OCI-M1 (cell line): ENCODE results near the gene FANCF.

Experiments
- DNase-seq: peaks from one replicate; lab custom pipeline; 2025; lab: John Stamatoyannopoulos, UW

The FANCF gene

DNA sequence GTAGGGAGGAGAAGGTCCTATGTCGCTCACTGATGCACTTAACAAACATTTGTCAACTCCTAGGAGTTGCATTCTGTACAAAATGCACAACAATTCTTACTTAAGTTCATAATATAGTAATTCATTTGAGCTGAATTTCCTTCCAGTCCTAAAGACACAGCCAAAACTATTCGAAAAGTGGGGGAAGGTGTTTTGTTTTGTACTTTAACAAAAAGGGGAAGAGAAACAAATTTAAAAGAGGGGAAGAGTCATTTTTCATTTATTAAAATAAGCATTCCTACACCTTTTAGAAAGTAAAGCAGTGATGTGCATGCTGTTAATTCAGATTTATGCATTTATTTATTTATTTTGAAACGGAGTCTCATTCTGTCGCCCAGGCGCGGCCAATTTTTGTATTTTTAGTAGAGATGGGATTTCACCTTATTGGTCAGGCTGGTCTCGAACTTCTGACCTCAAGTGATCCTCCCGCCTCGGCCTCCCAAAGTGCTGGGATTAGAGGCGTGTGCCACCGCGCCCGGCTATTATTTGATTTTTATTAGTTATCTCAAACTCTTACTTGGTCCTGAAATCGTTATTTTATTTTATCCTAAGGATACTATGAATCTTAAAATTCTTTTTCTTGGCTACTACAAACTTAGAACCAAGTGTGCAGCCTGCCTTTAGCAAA is 1.1 kb upstream of the FANCF start:
- DNase-seq: peak; percentile 37

DNA sequence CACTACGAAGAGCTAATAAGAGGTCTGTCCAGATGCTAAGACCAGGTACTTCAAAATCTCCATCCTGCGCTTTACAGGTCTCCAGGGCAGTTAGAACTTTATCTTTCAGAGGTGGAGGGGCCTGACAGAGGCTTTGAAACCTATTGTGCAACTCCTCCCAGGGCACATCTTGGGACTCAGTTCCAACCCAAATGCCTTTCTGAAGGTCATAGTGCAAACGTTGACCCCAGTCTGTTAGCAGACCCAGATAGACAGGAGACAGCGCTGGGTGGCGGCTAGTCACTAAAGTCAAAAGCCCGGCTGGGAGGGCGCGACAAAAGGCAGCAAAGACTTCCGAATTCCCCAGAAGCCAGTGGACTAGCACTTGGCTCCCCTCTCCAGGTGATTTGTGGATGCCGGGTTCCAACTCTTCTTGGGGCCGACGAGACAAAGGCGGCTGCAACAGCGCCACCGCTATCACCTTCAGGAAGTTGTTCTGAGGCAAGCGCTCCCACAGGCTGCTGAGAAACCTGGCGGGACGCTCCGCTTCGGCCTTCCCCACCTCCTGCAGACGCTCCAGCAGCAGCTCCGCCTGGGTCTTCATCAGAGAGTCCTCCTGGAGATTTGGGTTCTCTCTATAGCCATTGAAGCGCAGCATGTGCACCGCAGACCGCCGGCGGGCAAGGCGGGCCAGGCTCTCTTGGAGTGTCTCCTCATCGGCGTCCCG is 728 bp downstream of the FANCF start:
- DNase-seq: peak; percentile 85

GRCh38 chr11:22617868-22618267 is 7.8 kb downstream of the FANCF start:
- DNase-seq: no peak

DNA sequence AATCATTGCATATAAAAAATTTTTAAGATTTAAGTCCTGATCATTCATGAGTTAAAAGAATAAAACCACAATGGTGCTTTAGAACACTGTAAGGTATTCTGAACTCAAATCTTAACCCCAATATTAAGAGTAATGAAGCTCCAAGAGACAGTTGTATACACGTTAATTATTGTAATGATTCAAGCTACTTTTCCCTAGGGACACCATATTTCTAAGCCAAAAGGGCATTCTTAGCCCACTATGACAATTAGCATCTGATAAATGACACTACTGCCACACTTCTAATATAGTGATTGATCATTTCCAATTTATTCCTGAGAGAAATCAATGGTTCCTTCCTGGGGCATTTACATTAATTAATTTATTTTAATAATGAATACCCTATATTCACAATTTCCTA is 21.7 kb downstream of the FANCF start:
- DNase-seq: no peak

GRCh38 chr11:22602504-22602903 is 23.1 kb downstream of the FANCF start:
- no peak for DNase-seq

- no peak for DNase-seq
Observed at GRCh38 chr11:22599458-22599857, 26.2 kb downstream of the FANCF start.

- DNase-seq: no peak
Observed at GRCh38 chr11:22597062-22597461, 28.6 kb downstream of the FANCF start.

DNA sequence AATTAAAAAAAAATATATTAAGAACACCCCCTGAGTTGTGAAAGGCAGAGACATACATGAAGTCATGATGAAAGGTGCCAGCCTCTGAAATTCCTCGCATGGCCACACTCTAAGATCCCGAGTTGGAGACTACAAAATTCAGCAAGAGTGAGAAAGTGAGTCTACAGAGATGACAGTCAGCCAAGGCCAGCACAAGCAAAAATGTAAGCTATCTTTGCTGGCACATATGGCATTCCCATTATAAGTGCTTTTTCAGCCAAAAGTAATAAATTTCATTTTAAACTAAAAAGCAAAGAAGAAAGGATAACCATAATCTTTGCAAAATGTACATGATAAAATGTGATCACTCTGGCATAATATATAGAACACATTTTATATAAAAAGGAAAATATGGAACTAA is 40.6 kb downstream of the FANCF start:
- DNase-seq: no peak

GRCh38 chr11:22583963-22584492 is 41.6 kb downstream of the FANCF start:
- DNase-seq: no peak

DNA sequence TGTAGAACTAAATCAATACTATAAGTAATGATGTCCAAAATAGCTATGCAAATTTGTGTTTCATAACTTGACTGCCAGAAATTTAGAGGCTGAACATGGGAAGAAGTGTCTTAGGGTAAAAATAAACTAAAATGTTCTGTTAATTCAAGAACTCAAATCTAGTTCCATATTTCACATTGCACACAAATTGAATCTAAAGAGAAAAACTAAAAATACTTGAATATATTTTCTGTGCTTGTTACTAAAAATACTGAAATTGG is 43.5 kb downstream of the FANCF start:
- no peak for DNase-seq

- DNase-seq: no peak
Observed at GRCh38 chr11:22581354-22582150, 44.1 kb downstream of the FANCF start.

DNA sequence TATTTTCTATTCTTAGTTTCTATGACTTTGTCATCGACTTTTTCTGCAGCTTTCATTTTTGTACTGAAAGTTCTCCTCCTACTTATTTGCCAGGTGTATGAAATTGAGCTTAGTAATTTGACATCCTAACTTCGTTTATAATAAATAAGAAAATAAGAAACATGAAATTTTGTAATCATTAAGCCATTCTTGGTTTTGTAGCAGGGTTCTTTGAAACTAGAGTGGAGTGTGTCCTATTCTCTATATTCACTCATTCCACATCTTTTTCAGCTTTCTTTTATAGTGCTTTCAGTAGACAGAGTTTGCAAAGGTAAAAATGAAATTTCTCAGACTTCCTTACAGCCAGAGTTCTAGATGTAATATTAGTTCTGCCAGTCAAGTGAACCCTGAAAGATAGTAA is 47.8 kb downstream of the FANCF start:
- no peak for DNase-seq
